Stimulated activated naive CD8-positive, alpha-beta T cell treated with anti-CD3 and anti-CD28 coated beads, Interleukin-15, amount 100 ng/mL, for 72 hours (primary cell): ENCODE results near the gene CHD8.
A peak's percentile ranks its signal among the peaks of the same experiment; 100 is the strongest.

ENCODE experiments used
- ATAC-seq: fragments of 150-1000 bp; cut with Tn5 transposase; 2 replicates; pipeline ENCODE4 v1.10.0; 2021; ENCODE audit warnings: mild to moderate bottlenecking, moderate library complexity
- DNase-seq, 2 donors: peaks; one replicate each; pipeline ENCODE4 v3.0.0; 2021 to 2022
- H3K27ac Mint-ChIP-seq, 2 donors: one replicate each; pipeline ENCODE4 v1.8.0; 2022; ENCODE audit warnings: mild to moderate bottlenecking in 2 of 2, mixed read lengths in 2 of 2, moderate library complexity in 2 of 2
- H3K27me3 Mint-ChIP-seq: one replicate; pipeline ENCODE4 v1.8.0; 2022; ENCODE audit warnings: mixed read lengths
- H3K4me1 Mint-ChIP-seq: one replicate; pipeline ENCODE4 v1.8.0; 2022; ENCODE audit warnings: mild to moderate bottlenecking, mixed read lengths
- H3K4me3 Mint-ChIP-seq, 2 donors: one replicate each; pipeline ENCODE4 v1.8.0; 2022; ENCODE audit warnings: mild to moderate bottlenecking in 2 of 2, mixed read lengths in 2 of 2, moderate library complexity in 1 of 2
- H3K9me3 Mint-ChIP-seq, 2 donors: one replicate each; pipeline ENCODE4 v1.8.0; 2022; ENCODE audit warnings: mixed read lengths in 2 of 2

Gene CHD8

GRCh38 chr14:21455912-21456667 lies at the start of gene CHD8:
Gene CHD8, minus strand, starts transcription at chr14:21456123. Its CDS starts 24,480 bp downstream, at chr14:21431643.
- DNase-seq (peak; percentile 100), ATAC-seq (peak; percentile 99)
- Mint-ChIP-seq H3K9me3 (no peaks in the 10 kb centered on the region), H3K27ac (peak within 1 kb of the TSS; percentile 98 to 99), H3K27me3 (no peaks in the 10 kb centered on the region), H3K4me3 (peak within 1 kb of the TSS; percentile 93 to 97), H3K4me1 (peaks cover 49% of the 10 kb centered on the region)

- Mint-ChIP-seq H3K27ac (peak overlapping the region; percentile 34 to 74), H3K9me3 (no peaks in the 10 kb centered on the region), H3K4me1 (peaks cover 76% of the 10 kb centered on the region), H3K4me3 (peak overlapping the region; percentile 55 to 67), H3K27me3 (no peaks in the 10 kb centered on the region)
- ATAC-seq (peak; percentile 79), DNase-seq (no peak)
Measured at GRCh38 chr14:21505012-21505553, 49.2 kb upstream of the CHD8 start.

- Mint-ChIP-seq H3K4me1 (peaks cover 75% of the 10 kb centered on the region), H3K4me3 (no peak overlapping the region), H3K9me3 (no peaks in the 10 kb centered on the region), H3K27ac (peak overlapping the region in 1 of 2 donors; percentile 23), H3K27me3 (no peaks in the 10 kb centered on the region)
- no peak for DNase-seq
- ATAC-seq: no peak
Measured at GRCh38 chr14:21503376-21503775, 47.5 kb upstream of the CHD8 start.

- Mint-ChIP-seq H3K4me1 (peaks cover 62% of the 10 kb centered on the region), H3K4me3 (no peak overlapping the region), H3K27ac (no peak overlapping the region), H3K9me3 (no peaks in the 10 kb centered on the region), H3K27me3 (no peaks in the 10 kb centered on the region)
- no peak for ATAC-seq
- DNase-seq: no peak
Measured at GRCh38 chr14:21501568-21501967, 45.6 kb upstream of the CHD8 start.

- Mint-ChIP-seq H3K4me1 (peaks cover 42% of the 10 kb centered on the region), H3K4me3 (peak overlapping the region in 1 of 2 donors; percentile 13), H3K27me3 (no peaks in the 10 kb centered on the region), H3K9me3 (no peaks in the 10 kb centered on the region), H3K27ac (peak overlapping the region in 1 of 2 donors; percentile 82)
- DNase-seq (peak in 1 of 2 donors; percentile 26), ATAC-seq (peak; percentile 81)
Measured at GRCh38 chr14:21498540-21499526, 42.9 kb upstream of the CHD8 start.

- Mint-ChIP-seq H3K27me3 (no peaks in the 10 kb centered on the region), H3K4me3 (no peak overlapping the region), H3K9me3 (no peaks in the 10 kb centered on the region), H3K4me1 (peaks cover 29% of the 10 kb centered on the region), H3K27ac (peak overlapping the region in 1 of 2 donors; percentile 38)
- DNase-seq: no peak
- no peak for ATAC-seq
Measured at GRCh38 chr14:21496453-21496852, 40.5 kb upstream of the CHD8 start.

- Mint-ChIP-seq H3K4me3 (no peak overlapping the region), H3K9me3 (no peaks in the 10 kb centered on the region), H3K27me3 (no peaks in the 10 kb centered on the region), H3K27ac (peak overlapping the region; percentile 83 to 96), H3K4me1 (peaks cover 21% of the 10 kb centered on the region)
- ATAC-seq (peak; percentile 58), DNase-seq (no peak)
Measured at GRCh38 chr14:21494902-21495762, 39.2 kb upstream of the CHD8 start.

GRCh38 chr14:21486640-21487087 lies 30.7 kb upstream of the CHD8 start:
- H3K4me1 Mint-ChIP-seq: no peaks in the 10 kb centered on the region
- H3K27me3 Mint-ChIP-seq: no peaks in the 10 kb centered on the region
- H3K9me3 Mint-ChIP-seq: no peaks in the 10 kb centered on the region
- no peak overlapping the region for H3K27ac Mint-ChIP-seq
- ATAC-seq (no peak), DNase-seq (no peak)
- H3K4me3 Mint-ChIP-seq: no peak overlapping the region

- H3K4me1 Mint-ChIP-seq: peaks cover 25% of the 10 kb centered on the region
- H3K27ac Mint-ChIP-seq: peak within 1 kb of the TSS; percentile 98 to 99
- DNase-seq: peak; percentile 96 to 98
- peak; percentile 99 for ATAC-seq
- peak within 1 kb of the TSS; percentile 95 to 97 for H3K4me3 Mint-ChIP-seq
- H3K9me3 Mint-ChIP-seq: no peaks in the 10 kb centered on the region
- no peaks in the 10 kb centered on the region for H3K27me3 Mint-ChIP-seq
Measured at GRCh38 chr14:21476925-21477681, 21.2 kb upstream of the CHD8 start, which contains the start of the genes RAB2B and TOX4. Gene RAB2B, minus strand, starts transcription at chr14:21476959. Its CDS starts 87 bp downstream, at chr14:21476872. Gene TOX4, plus strand, starts transcription at chr14:21477195. Its CDS starts 84 bp downstream, at chr14:21477279.

- no peaks in the 10 kb centered on the region for H3K27me3 Mint-ChIP-seq
- no peaks in the 10 kb centered on the region for H3K9me3 Mint-ChIP-seq
- ATAC-seq: no peak
- DNase-seq: no peak
- H3K4me3 Mint-ChIP-seq: peak overlapping the region; percentile 95 to 97
- peaks cover 27% of the 10 kb centered on the region for H3K4me1 Mint-ChIP-seq
- H3K27ac Mint-ChIP-seq: peak overlapping the region; percentile 98 to 99
Measured at GRCh38 chr14:21476523-21476924, 20.6 kb upstream of the CHD8 start.

GRCh38 chr14:21475767-21476522 lies 20.0 kb upstream of the CHD8 start:
- no peak for ATAC-seq
- H3K4me1 Mint-ChIP-seq: peaks cover 27% of the 10 kb centered on the region
- H3K27ac Mint-ChIP-seq: peak overlapping the region; percentile 90 to 99
- no peaks in the 10 kb centered on the region for H3K9me3 Mint-ChIP-seq
- DNase-seq: no peak
- no peaks in the 10 kb centered on the region for H3K27me3 Mint-ChIP-seq
- peak overlapping the region; percentile 95 to 97 for H3K4me3 Mint-ChIP-seq

- no peak for ATAC-seq
- no peak for DNase-seq
- Mint-ChIP-seq H3K4me3 (no peak overlapping the region), H3K4me1 (peaks cover 5% of the 10 kb centered on the region), H3K9me3 (no peaks in the 10 kb centered on the region), H3K27me3 (no peaks in the 10 kb centered on the region), H3K27ac (no peak overlapping the region)
Measured at GRCh38 chr14:21467616-21468015, 11.7 kb upstream of the CHD8 start.

GRCh38 chr14:21455592-21455911 lies 371 bp downstream of the CHD8 start:
- DNase-seq: no peak
- H3K4me3 Mint-ChIP-seq: peak overlapping the region; percentile 93 to 97
- H3K9me3 Mint-ChIP-seq: no peaks in the 10 kb centered on the region
- peaks cover 54% of the 10 kb centered on the region for H3K4me1 Mint-ChIP-seq
- H3K27me3 Mint-ChIP-seq: no peaks in the 10 kb centered on the region
- peak overlapping the region; percentile 95 to 96 for H3K27ac Mint-ChIP-seq
- ATAC-seq: peak; percentile 48
